Measurements from ENCODE around the gene LIPC.
A peak's percentile ranks its signal among the peaks of the same experiment; 100 is the strongest.

The LIPC gene

GRCh38 chr15:58538225-58538727 lies 106.5 kb downstream of the LIPC start:
- no peak for DNase-seq (ENCODE audit: low read depth in 2 of 2)

GRCh38 chr15:58538901-58539300 lies 107.1 kb downstream of the LIPC start:
- no peak for DNase-seq (ENCODE audit: low read depth in 2 of 2)

- DNase-seq (ENCODE audit: low read depth in 2 of 2) = no peak
These were observed 107.8 kb downstream of the LIPC start for GRCh38 chr15:58539548-58539947.

GRCh38 chr15:58541410-58542087 lies 109.8 kb downstream of the LIPC start:
- no peak for DNase-seq (ENCODE audit: low read depth in 2 of 2)

- no peak for DNase-seq (ENCODE audit: low read depth in 2 of 2)
These were observed 112.0 kb downstream of the LIPC start for GRCh38 chr15:58543664-58544335.

- no peak for DNase-seq (ENCODE audit: low read depth in 2 of 2)
These were observed 113.0 kb downstream of the LIPC start for GRCh38 chr15:58544756-58545155.

- DNase-seq (ENCODE audit: low read depth in 2 of 2) = peak in 1 of 2 donors; percentile 16
These were observed 113.7 kb downstream of the LIPC start for GRCh38 chr15:58545307-58546065.

- DNase-seq (ENCODE audit: low read depth in 2 of 2) = no peak
These were observed 114.3 kb downstream of the LIPC start for GRCh38 chr15:58546066-58546591.

- DNase-seq (ENCODE audit: low read depth in 2 of 2) = no peak
These were observed 115.1 kb downstream of the LIPC start for GRCh38 chr15:58546635-58547627.

GRCh38 chr15:58547628-58548307 lies 116.0 kb downstream of the LIPC start:
- no peak for DNase-seq (ENCODE audit: low read depth in 2 of 2)

- no peak for DNase-seq (ENCODE audit: low read depth in 2 of 2)
These were observed 116.7 kb downstream of the LIPC start for GRCh38 chr15:58548308-58549012.

- DNase-seq (ENCODE audit: low read depth in 2 of 2) = no peak
These were observed 117.4 kb downstream of the LIPC start for GRCh38 chr15:58549013-58549784.

GRCh38 chr15:58549785-58550074 lies 117.9 kb downstream of the LIPC start:
- no peak for DNase-seq (ENCODE audit: low read depth in 2 of 2)

GRCh38 chr15:58551084-58551763 lies 119.4 kb downstream of the LIPC start:
- no peak for DNase-seq (ENCODE audit: low read depth in 2 of 2)

- DNase-seq (ENCODE audit: low read depth in 2 of 2) = no peak
These were observed 120.1 kb downstream of the LIPC start for GRCh38 chr15:58551764-58552504.

GRCh38 chr15:58552505-58553364 lies 120.9 kb downstream of the LIPC start:
- DNase-seq (ENCODE audit: low read depth in 2 of 2) = no peak

- no peak for DNase-seq (ENCODE audit: low read depth in 2 of 2)
These were observed 121.7 kb downstream of the LIPC start for GRCh38 chr15:58553365-58553918.
